Measurements from ENCODE around the gene FBF1. TPM values are rescaled to one million over a fixed set of nuclear protein-coding genes. Genes with fewer than 3 reads are reported as not detected.
"Not testable (repeated sequence)": the region's sequence is repeated elsewhere in the genome, so short reads cannot be mapped to it uniquely, and the experiment has no call there.

The FBF1 gene
- total RNA-seq, 1 donor from 2014 or later, result 19.4 TPM

- intact Hi-C loops (cut with micrococcal nuclease), result no loop called here
- Mint-ChIP-seq H3K4me1 (ENCODE audit: low read depth) (peaks cover 27% of the 10 kb centered on the region), H3K4me3 (peak within 1 kb of the TSS; percentile 93), H3K36me3 (ENCODE audit: low read depth) (peaks cover 2% of the 10 kb centered on the region), H3K27me3 (ENCODE audit: insufficient read depth) (peaks cover 16% of the 10 kb centered on the region), H3K9me3 (no peaks in the 10 kb centered on the region), H3K27ac (peak within 1 kb of the TSS; percentile 95)
- DNase-seq (ENCODE audit: low spot score), result no peak
Observed at GRCh38 chr17:75878174-75878998, 62.5 kb downstream of the FBF1 start, which contains the start of gene TRIM47. TSS of gene TRIM47 (minus strand) at chr17:75878581. CDS start at chr17:75878548, 33 bp downstream.

GRCh38 chr17:75877752-75878173, 63.1 kb downstream of the FBF1 start:
- peak; percentile 71 for DNase-seq (ENCODE audit: low spot score)
- Mint-ChIP-seq H3K4me3 (peak overlapping the region; percentile 93), H3K27ac (peak overlapping the region; percentile 95), H3K9me3 (no peaks in the 10 kb centered on the region), H3K4me1 (ENCODE audit: low read depth) (peaks cover 32% of the 10 kb centered on the region), H3K27me3 (ENCODE audit: insufficient read depth) (peaks cover 16% of the 10 kb centered on the region), H3K36me3 (ENCODE audit: low read depth) (peaks cover 2% of the 10 kb centered on the region)
- intact Hi-C loops (cut with micrococcal nuclease), result loop anchor here (1.0 to 2.0 kb wide), 3 partner anchors 18 to 27 kb away; partner anchors contain the start of genes MRPL38 and WBP2

- H3K27ac Mint-ChIP-seq, result peak overlapping the region; percentile 95
- no peak for DNase-seq (ENCODE audit: low spot score)
- peak overlapping the region; percentile 93 for H3K4me3 Mint-ChIP-seq
- peaks cover 2% of the 10 kb centered on the region for H3K36me3 Mint-ChIP-seq (ENCODE audit: low read depth)
- intact Hi-C loops (cut with micrococcal nuclease), result loop anchor here (1.0 to 2.0 kb wide), 3 partner anchors 18 to 28 kb away; partner anchors contain the start of genes MRPL38 and WBP2
- H3K4me1 Mint-ChIP-seq (ENCODE audit: low read depth), result peaks cover 38% of the 10 kb centered on the region
- no peaks in the 10 kb centered on the region for H3K9me3 Mint-ChIP-seq
- H3K27me3 Mint-ChIP-seq (ENCODE audit: insufficient read depth), result peaks cover 16% of the 10 kb centered on the region
Observed at GRCh38 chr17:75876938-75877751, 63.7 kb downstream of the FBF1 start.

GRCh38 chr17:75876190-75876937, 64.5 kb downstream of the FBF1 start:
- H3K36me3 Mint-ChIP-seq (ENCODE audit: low read depth), result peaks cover 2% of the 10 kb centered on the region
- intact Hi-C loops (cut with micrococcal nuclease), result loop anchor here (2.0 kb wide), 2 partner anchors 22 to 28 kb away; partner anchors contain the start of genes MRPL38 and WBP2
- DNase-seq (ENCODE audit: low spot score), result peak; percentile 61
- H3K4me3 Mint-ChIP-seq, result peak overlapping the region; percentile 93
- peaks cover 12% of the 10 kb centered on the region for H3K27me3 Mint-ChIP-seq (ENCODE audit: insufficient read depth)
- H3K9me3 Mint-ChIP-seq, result no peaks in the 10 kb centered on the region
- H3K4me1 Mint-ChIP-seq (ENCODE audit: low read depth), result peaks cover 38% of the 10 kb centered on the region
- peak overlapping the region; percentile 95 for H3K27ac Mint-ChIP-seq

GRCh38 chr17:75875940-75876189, 65.0 kb downstream of the FBF1 start:
- intact Hi-C loops (cut with micrococcal nuclease), result loop anchor here (2.0 kb wide), 2 partner anchors 21 to 29 kb away; partner anchors contain the start of genes MRPL38 and WBP2
- H3K36me3 Mint-ChIP-seq (ENCODE audit: low read depth), result peaks cover 2% of the 10 kb centered on the region
- H3K27ac Mint-ChIP-seq, result peak overlapping the region; percentile 95
- H3K4me3 Mint-ChIP-seq, result peak overlapping the region; percentile 93
- no peaks in the 10 kb centered on the region for H3K9me3 Mint-ChIP-seq
- H3K27me3 Mint-ChIP-seq (ENCODE audit: insufficient read depth), result peaks cover 12% of the 10 kb centered on the region
- DNase-seq (ENCODE audit: low spot score), result no peak
- H3K4me1 Mint-ChIP-seq (ENCODE audit: low read depth), result peaks cover 38% of the 10 kb centered on the region

- Mint-ChIP-seq H3K4me1 (ENCODE audit: low read depth) (peaks cover 38% of the 10 kb centered on the region), H3K9me3 (no peaks in the 10 kb centered on the region), H3K36me3 (ENCODE audit: low read depth) (peaks cover 2% of the 10 kb centered on the region)
Observed at GRCh38 chr17:75875182-75875939, 65.5 kb downstream of the FBF1 start.

GRCh38 chr17:75874323-75875181, 66.3 kb downstream of the FBF1 start:
- peaks cover 38% of the 10 kb centered on the region for H3K4me1 Mint-ChIP-seq (ENCODE audit: low read depth)
- H3K27me3 Mint-ChIP-seq (ENCODE audit: insufficient read depth), result peaks cover 4% of the 10 kb centered on the region
- H3K9me3 Mint-ChIP-seq, result no peaks in the 10 kb centered on the region
- intact Hi-C loops (cut with micrococcal nuclease), result no loop called here
- H3K27ac Mint-ChIP-seq, result no peak overlapping the region
- H3K36me3 Mint-ChIP-seq (ENCODE audit: low read depth), result peaks cover 2% of the 10 kb centered on the region
- no peak for DNase-seq (ENCODE audit: low spot score)
- H3K4me3 Mint-ChIP-seq, result no peak overlapping the region

More at GRCh38 chr17:75875182-75875939, 65.5 kb downstream of the FBF1 start:
- Mint-ChIP-seq H3K4me3 (no peak overlapping the region), H3K27me3 (ENCODE audit: insufficient read depth) (peaks cover 10% of the 10 kb centered on the region), H3K27ac (peak overlapping the region; percentile 95)
- intact Hi-C loops (cut with micrococcal nuclease), result no loop called here
- DNase-seq (ENCODE audit: low spot score), result no peak

GRCh38 chr17:75873587-75874322, 67.1 kb downstream of the FBF1 start:
- peak overlapping the region; percentile 34 for H3K27ac Mint-ChIP-seq
- peaks cover 1% of the 10 kb centered on the region for H3K27me3 Mint-ChIP-seq (ENCODE audit: insufficient read depth)
- intact Hi-C loops (cut with micrococcal nuclease), result no loop called here
- peaks cover 2% of the 10 kb centered on the region for H3K36me3 Mint-ChIP-seq (ENCODE audit: low read depth)
- H3K4me1 Mint-ChIP-seq (ENCODE audit: low read depth), result peaks cover 38% of the 10 kb centered on the region
- no peak for DNase-seq (ENCODE audit: low spot score)
- H3K4me3 Mint-ChIP-seq, result no peak overlapping the region
- H3K9me3 Mint-ChIP-seq, result no peaks in the 10 kb centered on the region

GRCh38 chr17:75872434-75873351, 68.1 kb downstream of the FBF1 start:
- Mint-ChIP-seq H3K9me3 (no peaks in the 10 kb centered on the region), H3K4me1 (ENCODE audit: low read depth) (peaks cover 37% of the 10 kb centered on the region), H3K27ac (peak overlapping the region; percentile 84), H3K36me3 (ENCODE audit: low read depth) (peaks cover 2% of the 10 kb centered on the region), H3K4me3 (peak overlapping the region; percentile 5), H3K27me3 (ENCODE audit: insufficient read depth) (no peaks in the 10 kb centered on the region)
- DNase-seq (ENCODE audit: low spot score), result peak; percentile 69
- intact Hi-C loops (cut with micrococcal nuclease), result loop anchor here (1.0 kb wide), 1 partner anchor 17 kb away; the partner anchor contains the start of gene WBP2

- H3K27me3 Mint-ChIP-seq (ENCODE audit: insufficient read depth); intact Hi-C loops (cut with micrococcal nuclease); H3K9me3 Mint-ChIP-seq; DNase-seq (ENCODE audit: low spot score); H3K4me3 Mint-ChIP-seq; H3K27ac Mint-ChIP-seq; H3K36me3 Mint-ChIP-seq (ENCODE audit: low read depth): not testable (repeated sequence)
- peaks cover 26% of the 10 kb centered on the region for H3K4me1 Mint-ChIP-seq (ENCODE audit: low read depth)
Observed at GRCh38 chr17:75870228-75870627, 70.6 kb downstream of the FBF1 start.
